Muscle layer of duodenum (tissue), 2 donors: ENCODE data around the gene SCFD2.
"Not testable (repeated sequence)": the region's sequence is repeated elsewhere in the genome, so short reads cannot be mapped to it uniquely, and the experiment has no call there.

Experiments used
- H3K27ac ChIP-seq: one replicate; pipeline ENCODE4 v1.7.0; 2013; ENCODE audit warnings: mild to moderate bottlenecking, low read length
- H3K27me3 ChIP-seq: one replicate; pipeline ENCODE4 v1.7.0; 2013; ENCODE audit warnings: low read depth, mild to moderate bottlenecking, control low read depth, low read length
- H3K36me3 ChIP-seq, 2 donors: one replicate each; pipeline ENCODE4 v1.7.0; 2013; ENCODE audit warnings: low read length in 2 of 2, control low read depth in 1 of 2, mild to moderate bottlenecking in 1 of 2; ENCODE audit not compliant: insufficient read depth in 2 of 2, control insufficient read depth in 1 of 2
- H3K4me1 ChIP-seq, 2 donors: one replicate each; pipeline ENCODE4 v1.7.0; 2013; ENCODE audit warnings: low read length in 2 of 2, mild to moderate bottlenecking in 2 of 2, control low read depth in 1 of 2, moderate library complexity in 1 of 2; ENCODE audit not compliant: insufficient read depth in 2 of 2, control insufficient read depth in 1 of 2
- H3K4me3 ChIP-seq, 2 donors: one replicate each; pipeline ENCODE4 v1.7.0; 2013; ENCODE audit warnings: low read length in 2 of 2, low read depth in 1 of 2, mild to moderate bottlenecking in 1 of 2
- H3K9me3 ChIP-seq, 2 donors: one replicate each; pipeline ENCODE4 v1.7.0; 2013; ENCODE audit warnings: low read length in 2 of 2, control low read depth in 1 of 2, mild to moderate bottlenecking in 1 of 2; ENCODE audit not compliant: control insufficient read depth in 1 of 2
- donor health status: healthy.

The SCFD2 gene

GRCh38 chr4:53306729-53307128 is 59.1 kb downstream of the SCFD2 start:
- no peaks in the 10 kb centered on the region for H3K36me3 ChIP-seq
- no peaks in the 10 kb centered on the region for H3K27me3 ChIP-seq
- H3K9me3 ChIP-seq = no peaks in the 10 kb centered on the region
- no peak overlapping the region for H3K27ac ChIP-seq
- no peak overlapping the region for H3K4me3 ChIP-seq
- H3K4me1 ChIP-seq = no peaks in the 10 kb centered on the region

DNA sequence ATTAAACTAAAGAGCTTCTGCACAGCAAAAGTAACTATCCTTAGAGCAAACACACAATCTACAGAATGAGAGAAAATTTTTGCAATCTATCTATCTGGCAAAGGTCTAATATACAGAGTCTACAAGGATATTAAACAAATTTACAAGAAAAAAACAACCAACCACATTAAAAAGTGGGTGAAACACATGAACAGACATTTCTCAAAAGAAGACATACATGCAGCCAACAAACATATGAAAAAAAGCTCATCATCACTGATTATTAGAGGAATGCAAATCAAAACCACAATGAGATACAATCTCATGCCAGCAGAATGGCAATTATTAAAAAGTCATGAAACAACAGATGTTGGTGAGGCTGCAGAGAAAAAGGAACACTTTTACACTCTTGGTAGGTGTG is 73.7 kb downstream of the SCFD2 start:
- H3K27ac ChIP-seq, H3K4me3 ChIP-seq, H3K27me3 ChIP-seq, H3K4me1 ChIP-seq, H3K36me3 ChIP-seq: not testable (repeated sequence)
- H3K9me3 ChIP-seq = peaks cover 0 to 30% of the 10 kb centered on the region in 2 donors

- Histone ChIP-seq H3K9me3 (no peaks in the 10 kb centered on the region), H3K27me3 (no peaks in the 10 kb centered on the region), H3K4me3 (no peak overlapping the region), H3K36me3 (no peaks in the 10 kb centered on the region), H3K27ac (no peak overlapping the region), H3K4me1 (no peaks in the 10 kb centered on the region)
Observed at GRCh38 chr4:53281438-53281837, 84.4 kb downstream of the SCFD2 start.

DNA sequence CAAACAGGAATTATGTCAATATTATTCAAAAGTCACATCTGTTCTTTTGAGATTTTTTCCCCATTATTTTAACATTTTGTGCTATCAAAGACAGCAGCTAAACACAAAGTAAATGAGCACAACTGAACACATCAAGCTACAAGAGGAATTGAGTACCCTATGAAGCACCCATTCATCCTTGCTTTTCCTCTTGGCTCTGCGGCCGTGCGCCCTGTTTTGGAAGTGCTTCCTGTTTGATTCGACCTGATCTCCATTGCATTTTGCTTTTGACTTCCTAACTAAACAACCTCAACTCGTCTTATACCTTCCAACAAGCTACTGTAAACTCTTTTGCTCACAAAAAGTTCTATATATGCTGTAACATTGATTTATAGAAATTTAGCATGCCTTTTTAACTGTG is 85.0 kb downstream of the SCFD2 start:
- H3K27me3 ChIP-seq = no peaks in the 10 kb centered on the region
- no peak overlapping the region for H3K4me3 ChIP-seq
- no peaks in the 10 kb centered on the region for H3K4me1 ChIP-seq
- H3K27ac ChIP-seq = no peak overlapping the region
- no peaks in the 10 kb centered on the region for H3K9me3 ChIP-seq
- H3K36me3 ChIP-seq = no peaks in the 10 kb centered on the region

DNA sequence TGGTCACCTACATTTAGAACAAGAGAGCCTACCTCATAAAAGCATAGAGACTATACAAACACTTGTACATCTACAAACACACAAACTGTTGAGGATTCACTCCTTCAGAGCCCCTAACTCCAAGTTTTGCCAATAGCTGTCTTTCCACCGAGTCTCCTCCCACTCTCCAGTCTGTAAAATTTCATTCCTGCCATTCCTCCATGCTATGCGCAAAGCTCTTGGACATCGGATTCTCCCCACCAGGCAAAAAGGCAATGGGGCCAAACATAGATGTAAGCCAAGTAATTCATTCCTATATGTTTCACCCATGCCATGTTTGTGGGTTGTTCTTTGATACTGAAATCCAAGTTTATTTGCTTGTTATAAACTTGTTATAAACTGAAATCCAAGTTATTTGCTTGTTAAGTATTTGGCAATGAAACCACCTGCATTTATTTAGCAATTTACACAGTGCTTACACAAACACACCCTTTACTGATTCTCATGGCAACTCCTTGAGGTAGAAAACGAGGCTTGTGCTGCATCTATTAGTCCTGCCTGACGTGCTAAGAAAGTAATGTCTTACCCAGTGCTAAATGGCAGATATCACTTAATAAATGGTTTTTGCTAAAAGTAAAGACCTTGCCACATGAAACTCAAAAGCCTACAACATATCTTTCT is 91.1 kb downstream of the SCFD2 start:
- Histone ChIP-seq H3K27me3 (no peaks in the 10 kb centered on the region), H3K9me3 (no peaks in the 10 kb centered on the region), H3K27ac (no peak overlapping the region), H3K4me3 (no peak overlapping the region), H3K4me1 (no peaks in the 10 kb centered on the region), H3K36me3 (no peaks in the 10 kb centered on the region)

DNA sequence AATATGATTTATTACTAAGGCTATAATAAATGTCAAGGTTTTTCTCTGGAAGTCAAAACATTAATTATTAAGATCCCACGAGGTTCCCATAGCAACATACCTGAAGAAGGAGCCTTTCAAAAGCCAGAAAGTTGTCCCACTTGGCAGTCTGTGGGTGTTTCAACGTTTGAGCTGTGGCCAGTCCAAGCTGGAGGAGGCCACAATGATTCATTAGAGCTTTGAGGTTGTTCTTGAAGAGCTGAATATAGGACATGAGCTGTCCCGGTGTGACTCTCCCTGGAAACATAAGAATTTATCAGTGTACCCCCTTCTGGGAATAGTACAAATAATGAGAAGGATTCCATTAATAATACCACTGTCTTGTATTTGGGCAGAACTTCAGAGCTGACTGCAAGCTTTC is 92.1 kb downstream of the SCFD2 start:
- Histone ChIP-seq H3K27me3 (no peaks in the 10 kb centered on the region), H3K4me1 (no peaks in the 10 kb centered on the region), H3K4me3 (no peak overlapping the region), H3K36me3 (peaks cover under 1% of the 10 kb centered on the region in 2 donors), H3K9me3 (no peaks in the 10 kb centered on the region), H3K27ac (no peak overlapping the region)

DNA sequence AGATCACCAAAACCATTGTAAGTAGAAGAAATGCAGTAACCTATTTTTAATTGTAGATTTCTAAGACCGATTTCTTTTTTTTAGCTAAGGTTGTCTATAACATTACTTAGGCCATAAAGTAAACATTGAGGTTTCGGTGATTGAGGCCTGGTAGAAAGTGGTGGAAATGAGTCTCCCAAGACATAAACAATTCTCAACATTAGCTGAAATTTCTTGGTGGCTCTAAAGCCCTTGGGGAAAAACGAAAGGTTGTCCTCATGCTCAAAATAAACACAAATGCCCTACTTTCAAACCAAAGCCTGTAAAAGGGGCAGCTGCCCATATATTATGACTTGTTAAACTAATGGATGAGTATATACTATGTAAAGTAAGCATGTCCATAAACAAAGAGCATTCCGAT is 98.8 kb downstream of the SCFD2 start:
- H3K9me3 ChIP-seq = no peaks in the 10 kb centered on the region

GRCh38 chr4:53255986-53256385 is 109.9 kb downstream of the SCFD2 start:
- not testable (repeated sequence) for H3K27me3 ChIP-seq, H3K4me3 ChIP-seq, H3K4me1 ChIP-seq, H3K27ac ChIP-seq, H3K36me3 ChIP-seq, H3K9me3 ChIP-seq

More for the DNA sequence above, 98.8 kb downstream of the SCFD2 start:
- no peak overlapping the region for H3K27ac ChIP-seq
- H3K4me1 ChIP-seq = no peaks in the 10 kb centered on the region
- peaks cover 5 to 8% of the 10 kb centered on the region in 2 donors for H3K36me3 ChIP-seq
- no peak overlapping the region for H3K4me3 ChIP-seq
- no peaks in the 10 kb centered on the region for H3K27me3 ChIP-seq

GRCh38 chr4:53240573-53240972 is 125.3 kb downstream of the SCFD2 start:
- H3K9me3 ChIP-seq = peaks cover 0 to 5% of the 10 kb centered on the region in 2 donors
- H3K36me3 ChIP-seq = no peaks in the 10 kb centered on the region
- H3K27me3 ChIP-seq = no peaks in the 10 kb centered on the region
- H3K27ac ChIP-seq = no peak overlapping the region
- no peak overlapping the region for H3K4me3 ChIP-seq
- no peaks in the 10 kb centered on the region for H3K4me1 ChIP-seq

DNA sequence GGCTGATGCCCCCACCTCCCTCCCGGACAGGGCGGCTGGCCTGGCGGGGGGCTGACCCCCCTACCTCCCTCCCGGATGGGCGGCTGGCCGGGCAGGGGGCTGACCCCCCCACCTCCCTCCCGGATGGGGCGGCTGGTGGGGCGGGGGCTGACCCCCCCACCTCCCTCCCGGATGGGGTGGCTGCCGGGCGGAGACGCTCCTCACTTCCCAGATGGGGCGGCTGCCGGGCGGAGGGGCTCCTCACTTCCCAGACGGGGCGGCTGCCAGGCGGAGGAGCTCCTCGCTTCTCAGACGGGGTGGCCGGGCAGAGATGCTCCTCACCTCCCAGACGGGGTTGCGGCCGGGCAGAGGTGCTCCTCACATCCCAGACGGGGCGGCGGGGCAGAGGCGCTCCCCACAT is 127.5 kb downstream of the SCFD2 start:
- not testable (repeated sequence) for H3K4me1 ChIP-seq, H3K9me3 ChIP-seq, H3K27me3 ChIP-seq, H3K36me3 ChIP-seq, H3K4me3 ChIP-seq, H3K27ac ChIP-seq

DNA sequence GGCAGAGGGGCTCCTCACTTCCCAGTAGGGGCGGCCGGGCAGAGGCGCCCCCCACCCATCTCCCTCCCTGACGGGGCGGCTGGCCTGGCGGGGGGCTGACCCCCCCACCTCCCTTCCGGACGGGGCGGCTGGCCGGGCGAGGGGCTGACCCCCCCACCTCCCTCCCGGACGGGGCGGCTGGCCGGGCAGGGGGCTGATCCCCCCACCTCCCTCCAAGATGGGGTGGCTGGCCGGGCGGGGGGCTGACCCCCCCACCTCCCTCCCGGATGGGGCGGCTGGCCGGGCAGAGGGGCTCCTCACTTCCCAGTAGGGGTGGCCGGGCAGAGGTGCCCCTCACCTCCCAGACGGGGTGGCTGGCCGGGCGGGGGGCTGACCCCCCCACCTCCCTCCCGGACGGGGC is 128.1 kb downstream of the SCFD2 start:
- not testable (repeated sequence) for H3K27me3 ChIP-seq, H3K4me1 ChIP-seq, H3K36me3 ChIP-seq, H3K27ac ChIP-seq, H3K9me3 ChIP-seq, H3K4me3 ChIP-seq

DNA sequence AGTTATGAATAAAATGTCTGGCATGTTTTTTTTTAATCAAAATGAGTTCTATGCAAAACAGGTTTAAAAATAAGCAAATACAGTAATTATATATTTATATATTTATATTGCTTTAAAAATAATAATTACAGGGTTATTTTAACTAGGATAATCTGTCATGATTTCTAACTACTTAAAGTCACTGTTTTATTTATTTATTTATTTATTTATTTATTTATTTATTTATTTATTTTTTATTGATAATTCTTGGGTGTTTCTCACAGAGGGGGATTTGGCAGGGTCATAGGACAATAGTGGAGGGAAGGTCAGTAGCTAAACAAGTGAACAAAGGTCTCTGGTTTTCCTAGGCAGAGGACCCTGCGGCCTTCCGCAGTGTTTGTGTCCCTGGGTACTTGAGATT is 129.2 kb downstream of the SCFD2 start:
- H3K27ac ChIP-seq, H3K4me3 ChIP-seq, H3K36me3 ChIP-seq, H3K4me1 ChIP-seq, H3K27me3 ChIP-seq, H3K9me3 ChIP-seq: not testable (repeated sequence)
